Measurements from ENCODE around the gene CFAP70. TPM values are rescaled to one million over a fixed set of nuclear protein-coding genes. Genes with fewer than 3 reads are reported as not detected.

Gene CFAP70
- total RNA-seq, 4 donors from 2014 or later = 0.37 to 2.7 (median 1.6) TPM

DNA sequence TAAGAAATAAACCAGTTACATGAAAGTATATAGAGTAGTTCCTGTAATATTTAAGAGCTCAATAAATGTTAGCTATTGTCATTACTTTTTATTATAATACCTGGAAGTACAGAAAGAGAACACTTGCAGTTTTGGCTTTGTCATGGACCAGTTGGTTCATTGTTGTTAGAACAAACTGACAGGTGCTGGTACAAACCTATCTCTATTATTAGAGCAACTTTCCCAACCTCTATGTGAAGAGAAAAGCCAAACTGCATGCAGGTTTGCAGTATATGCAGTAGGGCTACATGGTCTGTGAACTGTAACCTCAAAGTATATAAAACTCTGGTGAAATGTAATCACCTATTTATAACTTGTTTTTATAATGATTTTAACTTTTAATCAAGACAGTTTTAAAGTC is 132.0 kb downstream of the CFAP70 start:
- DNase-seq = no peak
- intact Hi-C loops (cut with DNase I; ENCODE audit: low total_unique reads) (no loop called here), in situ Hi-C loops (cut with MboI; ENCODE audit: low pct_ligation_motif_present in 1 of 4, low pct_unique_long_range_greater_than_20kb in 1 of 4, low sequenced_read_pairs in 3 of 4) (no loop called here)
- Histone ChIP-seq H3K4me3 (no peak overlapping the region), H3K27me3 (no peaks in the 10 kb centered on the region), H3K4me1 (no peaks in the 10 kb centered on the region), H3K27ac (no peak overlapping the region), H3K9me3 (no peaks in the 10 kb centered on the region), H3K36me3 (peaks cover 0 to 5% (median 0%) of the 10 kb centered on the region in 4 donors)
- no peak for TF ChIP-seq POLR2AphosphoS5 (IDR thresholded peaks at IDR 0.05)
- no peak for TF ChIP-seq POLR2A (IDR thresholded peaks at IDR 0.05)
- TF ChIP-seq EP300 (IDR thresholded peaks at IDR 0.05; ENCODE audit: low read depth) = no peak
- TF ChIP-seq, protein P1, sequence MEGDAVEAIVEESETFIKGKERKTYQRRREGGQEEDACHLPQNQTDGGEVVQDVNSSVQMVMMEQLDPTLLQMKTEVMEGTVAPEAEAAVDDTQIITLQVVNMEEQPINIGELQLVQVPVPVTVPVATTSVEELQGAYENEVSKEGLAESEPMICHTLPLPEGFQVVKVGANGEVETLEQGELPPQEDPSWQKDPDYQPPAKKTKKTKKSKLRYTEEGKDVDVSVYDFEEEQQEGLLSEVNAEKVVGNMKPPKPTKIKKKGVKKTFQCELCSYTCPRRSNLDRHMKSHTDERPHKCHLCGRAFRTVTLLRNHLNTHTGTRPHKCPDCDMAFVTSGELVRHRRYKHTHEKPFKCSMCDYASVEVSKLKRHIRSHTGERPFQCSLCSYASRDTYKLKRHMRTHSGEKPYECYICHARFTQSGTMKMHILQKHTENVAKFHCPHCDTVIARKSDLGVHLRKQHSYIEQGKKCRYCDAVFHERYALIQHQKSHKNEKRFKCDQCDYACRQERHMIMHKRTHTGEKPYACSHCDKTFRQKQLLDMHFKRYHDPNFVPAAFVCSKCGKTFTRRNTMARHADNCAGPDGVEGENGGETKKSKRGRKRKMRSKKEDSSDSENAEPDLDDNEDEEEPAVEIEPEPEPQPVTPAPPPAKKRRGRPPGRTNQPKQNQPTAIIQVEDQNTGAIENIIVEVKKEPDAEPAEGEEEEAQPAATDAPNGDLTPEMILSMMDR (IDR thresholded peaks at IDR 0.05) = no peak

DNA sequence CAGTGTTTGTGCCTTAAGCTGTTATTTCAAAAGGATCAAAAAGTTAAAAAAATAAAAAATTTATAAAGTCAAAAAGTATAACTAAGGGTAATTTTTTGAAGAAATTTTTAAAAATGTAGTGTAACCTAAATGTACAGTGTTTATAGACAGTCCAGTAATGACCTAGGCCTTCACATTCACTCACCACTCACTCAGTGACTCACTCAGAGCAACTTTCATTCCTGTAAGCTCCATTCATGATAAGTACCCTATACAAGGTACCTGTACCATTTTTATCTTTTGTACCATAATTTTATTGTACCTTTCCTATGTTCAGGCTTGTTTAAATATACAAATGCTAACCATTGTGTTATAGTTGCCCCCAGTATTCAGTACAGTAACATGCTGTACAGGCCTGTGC is 133.1 kb downstream of the CFAP70 start:
- in situ Hi-C loops (cut with MboI; ENCODE audit: low pct_ligation_motif_present in 1 of 4, low pct_unique_long_range_greater_than_20kb in 1 of 4, low sequenced_read_pairs in 3 of 4) = no loop called here
- Histone ChIP-seq H3K9me3 (no peaks in the 10 kb centered on the region), H3K36me3 (no peaks in the 10 kb centered on the region), H3K27ac (no peak overlapping the region), H3K4me1 (no peaks in the 10 kb centered on the region), H3K27me3 (no peaks in the 10 kb centered on the region), H3K4me3 (no peak overlapping the region)
- no peak for DNase-seq
- TF ChIP-seq, protein P1 (IDR thresholded peaks at IDR 0.05) = no peak
- TF ChIP-seq POLR2AphosphoS5 (IDR thresholded peaks at IDR 0.05) (no peak), POLR2A (IDR thresholded peaks at IDR 0.05) (no peak), EP300 (IDR thresholded peaks at IDR 0.05; ENCODE audit: low read depth) (no peak)
- intact Hi-C loops (cut with DNase I; ENCODE audit: low total_unique reads) = no loop called here

DNA sequence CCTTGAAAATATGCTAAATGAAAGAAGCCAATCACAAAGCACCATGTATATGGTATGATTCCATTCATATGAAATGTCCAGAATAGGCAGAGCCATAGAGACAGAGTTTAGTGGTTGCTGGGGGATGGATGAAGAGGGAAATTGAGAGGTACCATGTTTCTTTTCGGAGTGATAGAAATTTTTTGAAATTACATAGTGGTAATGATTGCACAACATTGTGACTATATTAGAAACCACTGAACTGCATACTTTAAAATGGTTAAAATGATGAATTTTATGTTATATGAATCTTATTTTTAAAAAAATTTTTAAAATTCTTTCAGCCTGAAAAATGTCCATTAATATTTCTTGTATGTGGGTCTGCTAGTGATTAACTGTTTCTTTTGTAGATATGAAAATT is 137.7 kb downstream of the CFAP70 start:
- intact Hi-C loops (cut with DNase I; ENCODE audit: low total_unique reads) = no loop called here

DNA sequence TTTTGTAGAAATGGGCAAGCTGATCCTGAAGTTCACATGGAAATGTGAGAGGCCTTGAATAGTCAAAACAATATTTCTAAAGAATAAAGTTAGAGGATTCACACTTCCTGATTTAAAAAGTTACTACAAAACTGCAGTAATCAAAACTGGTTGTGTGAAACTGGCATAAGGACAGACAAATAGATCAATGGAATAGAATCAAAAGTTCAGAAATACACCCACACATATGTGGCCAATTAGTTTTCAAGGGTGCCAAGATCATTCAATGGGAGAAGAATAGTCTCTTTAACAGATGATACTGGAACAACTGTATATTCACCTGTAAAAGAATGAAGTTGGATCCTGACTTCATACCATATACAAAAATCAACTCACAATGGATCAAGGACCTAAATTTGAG is 139.3 kb downstream of the CFAP70 start:
- TF ChIP-seq, protein P1 (IDR thresholded peaks at IDR 0.05) = no peak
- no peak for TF ChIP-seq POLR2AphosphoS5 (IDR thresholded peaks at IDR 0.05)
- TF ChIP-seq EP300 (IDR thresholded peaks at IDR 0.05; ENCODE audit: low read depth) = no peak
- TF ChIP-seq POLR2A (IDR thresholded peaks at IDR 0.05) = no peak
- DNase-seq = no peak
- Histone ChIP-seq H3K9me3 (no peaks in the 10 kb centered on the region), H3K4me1 (no peaks in the 10 kb centered on the region), H3K4me3 (no peak overlapping the region), H3K36me3 (peaks cover 0 to 13% (median 0%) of the 10 kb centered on the region in 4 donors), H3K27me3 (no peaks in the 10 kb centered on the region), H3K27ac (no peak overlapping the region)
- intact Hi-C loops (cut with DNase I; ENCODE audit: low total_unique reads) (no loop called here), in situ Hi-C loops (cut with MboI; ENCODE audit: low pct_ligation_motif_present in 1 of 4, low pct_unique_long_range_greater_than_20kb in 1 of 4, low sequenced_read_pairs in 3 of 4) (no loop called here)

More for the DNA sequence above, 137.7 kb downstream of the CFAP70 start:
- no peak overlapping the region for H3K27ac ChIP-seq
- H3K4me1 ChIP-seq = no peaks in the 10 kb centered on the region
- in situ Hi-C loops (cut with MboI; ENCODE audit: low pct_ligation_motif_present in 1 of 4, low pct_unique_long_range_greater_than_20kb in 1 of 4, low sequenced_read_pairs in 3 of 4) = no loop called here
- H3K4me3 ChIP-seq = no peak overlapping the region
- no peaks in the 10 kb centered on the region for H3K9me3 ChIP-seq
- no peak for DNase-seq
- no peaks in the 10 kb centered on the region for H3K27me3 ChIP-seq
- 92 to 100% methylated on average over 1 of the region's 1 CpG for WGBS, 2 donors (ENCODE audit: low coverage in 1 of 2)
- TF ChIP-seq, protein P1 (IDR thresholded peaks at IDR 0.05) = no peak
- TF ChIP-seq POLR2AphosphoS5 (IDR thresholded peaks at IDR 0.05) (no peak), POLR2A (IDR thresholded peaks at IDR 0.05) (no peak), EP300 (IDR thresholded peaks at IDR 0.05; ENCODE audit: low read depth) (no peak)
- peaks cover 0 to 13% (median 0%) of the 10 kb centered on the region in 4 donors for H3K36me3 ChIP-seq

Data from transverse colon (tissue), 4 donors.